Muscle of back (tissue), 11 donors: ENCODE measurements around the gene RAMP1. TPM values are rescaled to one million over a fixed set of nuclear protein-coding genes. Genes with fewer than 3 reads are reported as not detected.

Experiments used
- DNase-seq, 3 donors: peaks; one replicate each; pipeline versions ENCODE4 v3.0.0 to v3.0.0-alpha.2; 2013
- polyA plus RNA-seq, 10 donors: library from polyadenylated mRNA; unstranded; fragments of 120-200 nt; gene quantifications; one replicate each; pipeline ENCODE4 v1.2.1, GENCODE V29; 2013; ENCODE audit not compliant: insufficient read length in 10 of 10

Gene RAMP1
- polyA plus RNA-seq, 10 donors = 30.0 to 61.6 (median 44.0) TPM

- DNase-seq = no peak
These were observed 53.9 kb downstream of the RAMP1 start for GRCh38 chr2:237913193-237913917.

GRCh38 chr2:237915576-237915975 lies 56.2 kb downstream of the RAMP1 start:
- DNase-seq = no peak

- no peak for DNase-seq
These were observed 56.9 kb downstream of the RAMP1 start for GRCh38 chr2:237916296-237916695.

- DNase-seq = no peak
These were observed 58.4 kb downstream of the RAMP1 start for GRCh38 chr2:237917696-237918374.

- DNase-seq = no peak
These were observed 60.2 kb downstream of the RAMP1 start for GRCh38 chr2:237919593-237919992.

GRCh38 chr2:237920673-237921072 lies 61.2 kb downstream of the RAMP1 start:
- no peak for DNase-seq

- no peak for DNase-seq
These were observed 62.6 kb downstream of the RAMP1 start for GRCh38 chr2:237921967-237922492.

- DNase-seq = no peak
These were observed 63.4 kb downstream of the RAMP1 start for GRCh38 chr2:237922641-237923361.

GRCh38 chr2:237923481-237924163 lies 64.2 kb downstream of the RAMP1 start:
- peak; percentile 57 to 83 (median 73) for DNase-seq

GRCh38 chr2:237924164-237924534 lies 64.7 kb downstream of the RAMP1 start:
- no peak for DNase-seq

GRCh38 chr2:237927135-237927534 lies 67.7 kb downstream of the RAMP1 start:
- no peak for DNase-seq

- DNase-seq = no peak
These were observed 68.6 kb downstream of the RAMP1 start for GRCh38 chr2:237927986-237928385.

GRCh38 chr2:237929979-237930378 lies 70.6 kb downstream of the RAMP1 start:
- no peak for DNase-seq

- peak; percentile 50 to 71 (median 54) for DNase-seq
These were observed 71.8 kb downstream of the RAMP1 start for GRCh38 chr2:237931205-237931721.

- DNase-seq = peak in 1 of 3 donors; percentile 38
These were observed 73.3 kb downstream of the RAMP1 start for GRCh38 chr2:237932731-237933131.

- no peak for DNase-seq
These were observed 74.8 kb downstream of the RAMP1 start for GRCh38 chr2:237934186-237934585.

GRCh38 chr2:237935740-237936452 lies 76.5 kb downstream of the RAMP1 start:
- peak in 1 of 3 donors; percentile 36 for DNase-seq

GRCh38 chr2:237939251-237939650 lies 79.8 kb downstream of the RAMP1 start:
- DNase-seq = no peak

GRCh38 chr2:237940828-237941227 lies 81.4 kb downstream of the RAMP1 start:
- DNase-seq = no peak

GRCh38 chr2:237941239-237941638 lies 81.8 kb downstream of the RAMP1 start:
- DNase-seq = no peak

- DNase-seq = no peak
These were observed 83.1 kb downstream of the RAMP1 start for GRCh38 chr2:237942513-237942899.
